GM18526 (cell line): ENCODE measurements around the gene GRID2.

ENCODE experiments used
- POLR2A ChIP-seq: IDR thresholded peaks from 3 replicates; pipeline ENCODE4 v1.6.1; 2011; ENCODE audit not compliant: insufficient read length; ENCODE audit errors: extremely low read depth

The GRID2 gene

GRCh38 chr4:93267747-93268146, 964.0 kb downstream of the GRID2 start:
- TF ChIP-seq POLR2A = no peak

GRCh38 chr4:93285346-93285745, 981.6 kb downstream of the GRID2 start:
- no peak for TF ChIP-seq POLR2A

- no peak for TF ChIP-seq POLR2A
These were observed 985.5 kb downstream of the GRID2 start for GRCh38 chr4:93289241-93289640.

GRCh38 chr4:93289831-93290230, 986.1 kb downstream of the GRID2 start:
- TF ChIP-seq POLR2A = no peak

- TF ChIP-seq POLR2A = no peak
These were observed 995.4 kb downstream of the GRID2 start for GRCh38 chr4:93299118-93299517.

- no peak for TF ChIP-seq POLR2A
These were observed 998.5 kb downstream of the GRID2 start for GRCh38 chr4:93302310-93302709.

GRCh38 chr4:93303440-93303839, 999.7 kb downstream of the GRID2 start:
- no peak for TF ChIP-seq POLR2A

GRCh38 chr4:93312299-93312698, 1008.5 kb downstream of the GRID2 start:
- TF ChIP-seq POLR2A = no peak

GRCh38 chr4:93313197-93313596, 1009.4 kb downstream of the GRID2 start:
- no peak for TF ChIP-seq POLR2A

- TF ChIP-seq POLR2A = no peak
These were observed 1013.3 kb downstream of the GRID2 start for GRCh38 chr4:93317057-93317456.

GRCh38 chr4:93317561-93317960, 1013.8 kb downstream of the GRID2 start:
- no peak for TF ChIP-seq POLR2A

GRCh38 chr4:93319041-93319440, 1015.3 kb downstream of the GRID2 start:
- no peak for TF ChIP-seq POLR2A

GRCh38 chr4:93320356-93320755, 1016.6 kb downstream of the GRID2 start:
- TF ChIP-seq POLR2A = no peak

GRCh38 chr4:93327346-93327745, 1023.6 kb downstream of the GRID2 start:
- TF ChIP-seq POLR2A = no peak

- TF ChIP-seq POLR2A = no peak
These were observed 1030.2 kb downstream of the GRID2 start for GRCh38 chr4:93334003-93334402.

- no peak for TF ChIP-seq POLR2A
These were observed 1033.4 kb downstream of the GRID2 start for GRCh38 chr4:93337196-93337595.

GRCh38 chr4:93342738-93343137, 1039.0 kb downstream of the GRID2 start:
- TF ChIP-seq POLR2A = no peak

GRCh38 chr4:93346840-93347239, 1043.1 kb downstream of the GRID2 start:
- TF ChIP-seq POLR2A = no peak

GRCh38 chr4:93348896-93349295, 1045.1 kb downstream of the GRID2 start:
- TF ChIP-seq POLR2A = no peak

GRCh38 chr4:93351846-93352245, 1048.1 kb downstream of the GRID2 start:
- no peak for TF ChIP-seq POLR2A
